Activated CD8-positive, alpha-beta memory T cell treated with anti-CD3 and anti-CD28 coated beads for 4 hours (primary cell): ENCODE measurements around the gene DLGAP4.
"Not testable (repeated sequence)": the region's sequence is repeated elsewhere in the genome, so short reads cannot be mapped to it uniquely, and the experiment has no call there.

ENCODE experiments used
- DNase-seq, 2 donors: peaks; one replicate each; pipeline ENCODE4 v3.0.0-alpha.2; 2020; ENCODE audit warnings: low read depth in 2 of 2

DLGAP4 gene

GRCh38 chr20:36355469-36356171, 49.5 kb downstream of the DLGAP4 start:
- DNase-seq: no peak

GRCh38 chr20:36359668-36360406, 53.7 kb downstream of the DLGAP4 start:
- DNase-seq: no peak

- no peak for DNase-seq
Measured at GRCh38 chr20:36360429-36360828, 54.3 kb downstream of the DLGAP4 start.

GRCh38 chr20:36361406-36361805, 55.3 kb downstream of the DLGAP4 start:
- no peak for DNase-seq

GRCh38 chr20:36362261-36362660, 56.1 kb downstream of the DLGAP4 start:
- DNase-seq: no peak

GRCh38 chr20:36362978-36363713, 57.0 kb downstream of the DLGAP4 start:
- no peak for DNase-seq

GRCh38 chr20:36364506-36364905, 58.4 kb downstream of the DLGAP4 start:
- no peak for DNase-seq

GRCh38 chr20:36366623-36367369, 60.7 kb downstream of the DLGAP4 start:
- no peak for DNase-seq

GRCh38 chr20:36367370-36367745, 61.2 kb downstream of the DLGAP4 start:
- DNase-seq: no peak

- DNase-seq: no peak
Measured at GRCh38 chr20:36367907-36368799, 62.0 kb downstream of the DLGAP4 start.

- no peak for DNase-seq
Measured at GRCh38 chr20:36368869-36369268, 62.7 kb downstream of the DLGAP4 start.

GRCh38 chr20:36369739-36370138, 63.6 kb downstream of the DLGAP4 start:
- no peak for DNase-seq

- no peak for DNase-seq
Measured at GRCh38 chr20:36370991-36371790, 65.1 kb downstream of the DLGAP4 start.

- no peak for DNase-seq
Measured at GRCh38 chr20:36372666-36373065, 66.5 kb downstream of the DLGAP4 start.

GRCh38 chr20:36373089-36373488, 67.0 kb downstream of the DLGAP4 start:
- DNase-seq: no peak

- DNase-seq: no peak
Measured at GRCh38 chr20:36374995-36375394, 68.9 kb downstream of the DLGAP4 start.

GRCh38 chr20:36377348-36378326, 71.5 kb downstream of the DLGAP4 start:
- no peak for DNase-seq

GRCh38 chr20:36378686-36379085, 72.5 kb downstream of the DLGAP4 start:
- DNase-seq: no peak

- not testable (repeated sequence) for DNase-seq
Measured at GRCh38 chr20:36379914-36380313, 73.8 kb downstream of the DLGAP4 start.
